GM10266 (cell line): ENCODE results near the gene TNFRSF8.

Experiments
- DNase-seq: peaks from one replicate; pipeline ENCODE4 v3.0.0; 2012; ENCODE audit errors: extremely low spot score
- TF ChIP-seq, protein P1 (sequence below): IDR thresholded peaks from 2 replicates; pipeline ENCODE4 v1.5.1; 2012; ENCODE audit warnings: mild to moderate bottlenecking, low read depth; ENCODE audit not compliant: control insufficient read depth, insufficient read depth; ENCODE audit errors: missing control alignments

The TNFRSF8 gene

DNA sequence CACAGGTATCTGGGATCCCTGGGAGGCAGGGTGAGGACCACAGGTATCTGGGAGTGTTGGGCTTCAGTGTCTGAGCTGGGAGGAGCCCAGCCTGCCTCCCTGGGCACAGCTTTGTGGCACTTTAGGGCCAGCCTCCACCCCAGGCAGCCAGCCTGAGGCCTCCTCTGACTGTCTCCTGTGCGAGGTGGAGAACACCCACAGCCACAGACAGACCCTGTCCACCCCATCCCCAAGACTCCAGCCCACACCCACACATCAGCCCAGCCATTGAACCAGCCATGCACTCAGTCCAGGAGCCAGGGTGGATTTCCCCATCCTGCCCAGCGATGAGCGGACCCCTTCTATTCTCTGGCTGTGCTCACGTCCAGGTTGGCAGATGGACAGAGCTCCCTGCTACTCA, 81.9 kb downstream of the TNFRSF8 start:
- DNase-seq: no peak
- TF ChIP-seq, protein P1, sequence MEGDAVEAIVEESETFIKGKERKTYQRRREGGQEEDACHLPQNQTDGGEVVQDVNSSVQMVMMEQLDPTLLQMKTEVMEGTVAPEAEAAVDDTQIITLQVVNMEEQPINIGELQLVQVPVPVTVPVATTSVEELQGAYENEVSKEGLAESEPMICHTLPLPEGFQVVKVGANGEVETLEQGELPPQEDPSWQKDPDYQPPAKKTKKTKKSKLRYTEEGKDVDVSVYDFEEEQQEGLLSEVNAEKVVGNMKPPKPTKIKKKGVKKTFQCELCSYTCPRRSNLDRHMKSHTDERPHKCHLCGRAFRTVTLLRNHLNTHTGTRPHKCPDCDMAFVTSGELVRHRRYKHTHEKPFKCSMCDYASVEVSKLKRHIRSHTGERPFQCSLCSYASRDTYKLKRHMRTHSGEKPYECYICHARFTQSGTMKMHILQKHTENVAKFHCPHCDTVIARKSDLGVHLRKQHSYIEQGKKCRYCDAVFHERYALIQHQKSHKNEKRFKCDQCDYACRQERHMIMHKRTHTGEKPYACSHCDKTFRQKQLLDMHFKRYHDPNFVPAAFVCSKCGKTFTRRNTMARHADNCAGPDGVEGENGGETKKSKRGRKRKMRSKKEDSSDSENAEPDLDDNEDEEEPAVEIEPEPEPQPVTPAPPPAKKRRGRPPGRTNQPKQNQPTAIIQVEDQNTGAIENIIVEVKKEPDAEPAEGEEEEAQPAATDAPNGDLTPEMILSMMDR: no peak

DNA sequence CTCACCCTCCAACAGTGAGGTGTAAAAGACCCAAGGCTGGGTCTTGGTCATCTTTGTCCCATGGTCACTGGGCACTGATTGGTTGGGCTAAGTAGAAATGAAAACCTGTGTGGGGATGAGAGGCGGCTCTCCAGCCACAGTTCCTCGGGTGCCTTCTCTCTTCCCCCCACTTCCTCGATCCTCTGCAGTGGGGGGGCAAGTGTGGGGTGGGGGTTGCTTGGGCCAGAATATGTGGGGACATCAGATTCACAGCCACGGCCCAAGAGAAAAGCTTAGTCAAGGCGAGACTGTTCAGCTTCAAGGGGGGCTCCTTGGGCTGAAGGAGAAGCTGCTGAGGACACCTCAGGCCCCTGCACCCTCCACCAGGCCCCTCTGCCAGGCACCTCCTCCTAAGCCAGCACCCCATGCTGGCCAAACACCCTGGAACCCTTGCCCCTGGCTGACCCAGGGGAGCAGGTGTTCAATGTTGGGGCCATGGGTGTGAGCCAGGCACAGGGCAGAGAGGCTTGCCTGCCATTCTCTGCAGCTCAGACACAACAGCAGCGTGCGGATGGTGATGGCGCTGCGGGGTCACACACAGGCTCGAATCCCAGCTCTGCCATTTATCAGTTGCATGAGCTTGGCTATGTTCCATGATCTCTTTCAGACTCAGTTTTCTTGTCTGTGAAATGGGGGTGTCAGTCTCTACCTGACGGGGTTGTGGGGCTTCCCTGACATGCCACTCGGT, 82.7 kb downstream of the TNFRSF8 start:
- DNase-seq: no peak

DNA sequence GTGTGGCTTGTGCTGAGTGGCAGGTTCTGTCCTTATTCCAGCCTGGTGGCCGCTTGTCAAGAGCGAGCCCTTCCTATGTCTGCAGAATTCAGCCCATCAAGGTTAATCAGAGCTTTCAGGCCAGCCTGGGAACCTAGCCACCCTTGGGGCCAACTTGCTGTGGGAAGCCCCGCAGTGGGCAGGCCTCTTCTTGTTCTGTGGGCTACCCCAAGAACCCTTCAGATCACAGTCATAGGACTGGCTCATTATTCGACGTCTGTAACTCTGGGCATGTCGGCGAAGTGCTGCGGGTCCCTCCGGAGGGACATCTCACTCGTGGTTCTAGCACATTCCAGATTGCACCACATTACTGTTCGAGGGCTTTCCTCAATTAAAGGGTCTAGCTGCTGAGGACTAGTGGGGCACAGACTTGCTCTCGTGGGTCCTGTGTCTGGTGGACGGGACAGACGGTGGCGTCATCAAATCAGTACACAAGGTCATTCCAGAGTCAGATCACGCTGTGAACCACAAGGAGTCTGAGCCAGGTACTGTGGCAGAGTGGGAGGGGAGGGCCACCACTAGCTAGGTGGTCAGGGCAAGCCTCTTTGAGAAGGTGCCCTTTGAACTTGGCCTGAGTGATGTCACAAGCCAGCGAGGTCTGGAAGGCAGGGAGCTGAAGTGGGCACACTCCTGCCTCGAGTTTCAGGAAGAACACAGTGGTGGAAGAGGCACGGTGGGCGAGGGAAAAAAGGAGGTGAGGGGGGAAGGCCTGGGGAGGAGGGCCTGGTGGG, 83.4 kb downstream of the TNFRSF8 start:
- TF ChIP-seq, protein P1: no peak
- DNase-seq: no peak

More for the DNA sequence above, 82.7 kb downstream of the TNFRSF8 start:
- TF ChIP-seq, protein P1: no peak

DNA sequence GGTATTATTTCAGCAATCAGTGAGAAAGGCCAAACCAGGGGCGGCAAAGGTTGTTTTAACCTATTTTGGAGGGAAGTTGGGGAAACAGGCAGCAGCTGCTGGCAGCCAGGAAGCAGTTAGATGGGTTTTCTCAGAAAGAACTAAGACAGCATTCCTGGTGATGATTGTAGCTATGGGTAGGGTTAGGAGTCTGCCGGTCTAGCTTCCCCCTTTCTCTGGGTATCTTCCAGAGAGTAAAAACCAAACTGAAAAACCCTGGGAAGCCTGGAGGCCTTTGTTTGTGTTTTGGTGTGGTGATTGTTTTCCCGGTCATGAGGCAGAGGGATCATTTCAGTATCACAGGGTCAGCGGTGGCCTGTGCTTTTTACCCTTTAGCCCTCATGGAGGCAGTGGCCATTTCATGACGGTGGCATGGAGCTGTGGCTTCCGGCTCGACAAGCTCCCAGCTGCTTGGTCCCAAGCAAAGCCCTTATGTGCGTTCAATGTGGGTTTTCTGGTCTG, 84.1 kb downstream of the TNFRSF8 start:
- TF ChIP-seq, protein P1: no peak
- DNase-seq: no peak

DNA sequence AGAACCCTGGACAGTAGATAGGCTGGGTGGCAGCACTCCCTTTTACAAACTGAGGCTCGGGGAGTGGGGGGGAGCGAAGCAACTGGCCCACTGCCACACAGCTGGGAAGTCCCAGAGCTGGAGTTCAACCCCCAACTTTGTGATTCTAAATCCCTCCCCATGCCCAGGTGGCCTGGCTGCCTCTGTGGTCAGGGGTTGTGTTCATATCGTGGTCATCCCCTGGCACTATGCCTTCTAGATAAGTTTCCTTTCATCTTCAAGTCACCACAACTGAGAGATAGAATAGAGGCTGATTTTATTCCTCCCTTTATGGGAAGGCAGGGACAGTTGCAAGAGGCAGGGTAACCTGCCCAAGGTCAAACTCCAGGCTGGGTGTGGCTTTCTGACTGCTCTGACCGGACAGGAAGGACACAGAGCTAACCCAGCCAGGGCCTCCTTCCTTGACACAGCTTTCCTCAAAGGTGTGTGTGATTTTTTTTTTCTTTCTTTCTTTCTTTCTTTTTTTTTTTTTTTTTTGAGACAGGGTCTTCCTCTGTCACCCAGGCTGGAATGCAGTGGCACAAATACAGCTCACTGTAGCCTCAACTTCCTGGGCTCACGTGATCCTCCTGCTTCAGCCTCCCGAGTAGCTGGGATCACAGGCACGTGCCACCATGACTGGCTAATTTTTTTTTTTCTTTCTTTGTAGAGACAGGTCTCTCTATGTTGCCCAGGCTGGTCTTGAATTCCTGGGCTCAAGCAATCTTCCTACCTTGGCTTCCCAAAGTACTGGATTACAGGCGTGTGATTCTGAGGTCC, 85.3 kb downstream of the TNFRSF8 start:
- no peak for DNase-seq
- TF ChIP-seq, protein P1: no peak

DNA sequence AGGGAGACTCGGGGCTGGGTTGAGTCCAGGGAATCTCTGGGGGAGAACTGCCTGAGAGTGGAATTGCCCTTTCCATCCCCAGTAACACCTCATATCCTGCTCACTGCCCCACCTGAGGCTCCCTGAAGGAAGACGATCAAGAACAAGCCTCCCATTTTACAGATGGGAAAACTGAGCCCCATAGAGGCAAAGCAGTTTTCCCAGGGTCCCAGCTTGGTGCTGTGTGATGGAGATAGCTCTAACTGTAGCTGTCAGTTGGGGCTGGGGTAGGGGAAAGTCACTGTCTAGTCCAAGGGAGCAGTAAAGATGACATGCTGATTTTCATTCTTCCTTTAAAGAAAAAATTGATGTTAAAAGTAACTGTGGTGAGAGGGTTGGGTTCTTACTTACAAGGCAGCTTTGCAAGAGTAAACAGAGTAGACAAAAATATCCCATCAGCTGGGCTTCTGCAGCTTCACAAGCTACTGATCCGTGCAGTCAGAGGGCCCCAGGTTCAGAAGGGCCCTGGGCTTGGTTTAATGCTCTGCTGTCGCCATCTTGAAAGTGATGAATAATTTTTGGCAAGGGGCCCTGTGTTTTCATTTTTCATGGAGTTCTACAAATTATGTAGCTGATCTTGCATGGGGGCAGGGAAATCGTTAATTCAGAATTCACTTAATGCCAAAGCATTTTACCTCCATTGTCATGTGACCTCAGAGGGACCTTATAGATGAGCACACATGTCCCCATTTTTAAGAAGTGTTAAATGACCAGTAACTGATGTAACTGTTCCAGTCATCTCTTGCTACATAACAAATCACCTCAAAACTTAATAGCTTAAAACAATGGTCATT, 86.1 kb downstream of the TNFRSF8 start:
- peak; percentile 69 for DNase-seq
- TF ChIP-seq, protein P1: no peak
